ENCODE data around the gene ABCC3.

- TF ChIP-seq CTCF (IDR thresholded peaks at IDR 0.05; ENCODE audit: extremely low read depth in 1 of 2, insufficient read depth in 1 of 2, low read depth in 1 of 2, low read length in 2 of 2), result no peak
- no peak for TF ChIP-seq POLR2A (IDR thresholded peaks at IDR 0.05; ENCODE audit: low read depth, low read length)
- TF ChIP-seq FOS (IDR thresholded peaks at IDR 0.05; ENCODE audit: borderline replicate concordance, insufficient read depth, low read length), result no peak
- TF ChIP-seq EZH2 (IDR thresholded peaks at IDR 0.05; ENCODE audit: borderline replicate concordance, low read depth, low read length, severe bottlenecking), result no peak
- TF ChIP-seq MAX (IDR thresholded peaks at IDR 0.05; ENCODE audit: insufficient read depth, insufficient read length), result no peak
- no peak for TF ChIP-seq JUN (IDR thresholded peaks at IDR 0.05; ENCODE audit: borderline replicate concordance, insufficient read depth, insufficient read length, low read depth)
- TF ChIP-seq MYC (IDR thresholded peaks at IDR 0.05; ENCODE audit: low read depth, low read length), result no peak
Measured at GRCh38 chr17:50593321-50593720, 41.4 kb upstream of the ABCC3 start.

Measured in endothelial cell of umbilical vein (primary cell).